Astrocyte (in vitro differentiated cells and primary cell): ENCODE measurements around the gene ST8SIA3. TPM values are rescaled to one million over a fixed set of nuclear protein-coding genes. Genes with fewer than 3 reads are reported as not detected.

Experiments
- DNase-seq: peaks from one replicate; pipeline ENCODE4 v3.0.0-alpha.2; 2010; ENCODE audit warnings: low read depth
- FAIRE-seq: peaks from 2 replicates; lab custom pipeline; 2011; peaks lifted over from hg19 to GRCh38; lab: Jason Lieb, UNC
- H2AFZ ChIP-seq: 2 replicates; pipeline ENCODE4 v1.6.0; 2012; ENCODE audit warnings: low read depth, low read length, inconsistent platforms
- H3K27ac ChIP-seq: 2 replicates; pipeline ENCODE4 v1.5.1; 2011; ENCODE audit warnings: low read depth, low read length, inconsistent platforms
- H3K27me3 ChIP-seq: 2 replicates; pipeline ENCODE4 v1.6.0; 2011; ENCODE audit warnings: low read length, inconsistent platforms; ENCODE audit not compliant: insufficient read depth
- H3K36me3 ChIP-seq: 2 replicates; pipeline ENCODE4 v1.5.1; 2011; ENCODE audit warnings: low read length, inconsistent platforms; ENCODE audit not compliant: insufficient read depth
- H3K4me1 ChIP-seq: 2 replicates; pipeline ENCODE4 v1.5.1; 2011; ENCODE audit warnings: low read length, inconsistent platforms; ENCODE audit not compliant: insufficient read depth
- H3K4me2 ChIP-seq: 2 replicates; pipeline ENCODE4 v1.6.0; 2012; ENCODE audit warnings: low read length, inconsistent platforms
- H3K4me3 ChIP-seq: 2 replicates; pipeline ENCODE4 v1.5.1; 2011; ENCODE audit warnings: low read depth, mild to moderate bottlenecking, low read length, inconsistent platforms; ENCODE audit not compliant: insufficient read depth
- H3K79me2 ChIP-seq: 2 replicates; pipeline ENCODE4 v1.6.0; 2012; ENCODE audit warnings: mild to moderate bottlenecking, low read length, inconsistent platforms; ENCODE audit not compliant: insufficient read depth
- H3K9ac ChIP-seq: 2 replicates; pipeline ENCODE4 v1.6.0; 2012; ENCODE audit warnings: mild to moderate bottlenecking, low read length, inconsistent platforms
- H3K9me3 ChIP-seq: 2 replicates; pipeline ENCODE4 v1.5.1; 2012; ENCODE audit warnings: low read depth, mild to moderate bottlenecking, low read length, inconsistent platforms; ENCODE audit not compliant: insufficient read depth
- H4K20me1 ChIP-seq: 2 replicates; pipeline ENCODE4 v1.6.0; 2012; ENCODE audit warnings: low read length, inconsistent platforms; ENCODE audit not compliant: insufficient read depth
- H3K27ac Mint-ChIP-seq: one replicate; pipeline ENCODE4 v1.8.0; 2021; ENCODE audit warnings: mild to moderate bottlenecking, mixed read lengths; ENCODE audit not compliant: unreplicated experiment
- H3K27me3 Mint-ChIP-seq: one replicate; pipeline ENCODE4 v1.8.0; 2021; ENCODE audit warnings: low read depth, mixed read lengths; ENCODE audit not compliant: unreplicated experiment
- H3K36me3 Mint-ChIP-seq: one replicate; pipeline ENCODE4 v1.8.0; 2021; ENCODE audit warnings: low read depth, mixed read lengths; ENCODE audit not compliant: unreplicated experiment
- H3K4me1 Mint-ChIP-seq: one replicate; pipeline ENCODE4 v1.8.0; 2021; ENCODE audit warnings: low read depth, mixed read lengths; ENCODE audit not compliant: unreplicated experiment
- H3K4me3 Mint-ChIP-seq: one replicate; pipeline ENCODE4 v1.8.0; 2021; ENCODE audit warnings: mild to moderate bottlenecking, moderate library complexity, mixed read lengths; ENCODE audit not compliant: unreplicated experiment
- H3K9me3 Mint-ChIP-seq: one replicate; pipeline ENCODE4 v1.8.0; 2021; ENCODE audit warnings: mild to moderate bottlenecking, mixed read lengths; ENCODE audit not compliant: unreplicated experiment
- CTCF ChIP-seq: IDR thresholded peaks from 2 replicates; pipeline ENCODE4 v1.5.1; 2011; ENCODE audit warnings: low read depth, mild to moderate bottlenecking, inconsistent platforms, low read length, moderate library complexity; ENCODE audit not compliant: insufficient read depth
- EZH2 ChIP-seq: IDR thresholded peaks from 2 replicates; pipeline ENCODE4 v1.6.1; 2012; ENCODE audit warnings: mild to moderate bottlenecking, low read length, inconsistent platforms; ENCODE audit not compliant: insufficient read depth
- total RNA-seq: library from RNA; stranded (reverse); gene quantifications from 2 replicates; pipeline ENCODE4 v1.2.1, GENCODE V29; 2021

Gene ST8SIA3
- total RNA-seq, 1 donor from 2014 or later, result 0.30 TPM

- no peak overlapping the region for H2AFZ ChIP-seq
- no peak overlapping the region for H3K4me3 Mint-ChIP-seq
- no peaks in the 10 kb centered on the region for H3K27me3 ChIP-seq
- FAIRE-seq, result no peak
- H3K4me1 Mint-ChIP-seq, result no peaks in the 10 kb centered on the region
- H4K20me1 ChIP-seq, result no peaks in the 10 kb centered on the region
- no peaks in the 10 kb centered on the region for H3K4me1 ChIP-seq
- no peak overlapping the region for H3K27ac ChIP-seq
- no peaks in the 10 kb centered on the region for H3K79me2 ChIP-seq
- peaks cover 3% of the 10 kb centered on the region for H3K9me3 ChIP-seq
- H3K9ac ChIP-seq, result no peak overlapping the region
- H3K27ac Mint-ChIP-seq, result no peak overlapping the region
- no peak for DNase-seq
- TF ChIP-seq EZH2, result no peak
- no peak for TF ChIP-seq CTCF
- H3K36me3 Mint-ChIP-seq, result no peaks in the 10 kb centered on the region
- no peaks in the 10 kb centered on the region for H3K27me3 Mint-ChIP-seq
- peaks cover 6% of the 10 kb centered on the region for H3K9me3 Mint-ChIP-seq
- H3K4me2 ChIP-seq, result no peak overlapping the region
- no peak overlapping the region for H3K4me3 ChIP-seq
- H3K36me3 ChIP-seq, result no peaks in the 10 kb centered on the region
These were observed 39.8 kb upstream of the ST8SIA3 start for GRCh38 chr18:57312346-57313144.

GRCh38 chr18:57320603-57321002 is 31.8 kb upstream of the ST8SIA3 start:
- DNase-seq (no peak), FAIRE-seq (no peak)
- peaks cover 5% of the 10 kb centered on the region for H3K9me3 ChIP-seq
- peaks cover 8% of the 10 kb centered on the region for H3K9me3 Mint-ChIP-seq
- no peak overlapping the region for H3K27ac ChIP-seq
- no peak overlapping the region for H3K9ac ChIP-seq
- H2AFZ ChIP-seq, result no peak overlapping the region
- H3K79me2 ChIP-seq, result no peaks in the 10 kb centered on the region
- H3K4me3 ChIP-seq, result no peak overlapping the region
- H3K4me2 ChIP-seq, result no peak overlapping the region
- peaks cover 2% of the 10 kb centered on the region for H3K27me3 Mint-ChIP-seq
- TF ChIP-seq EZH2, result no peak
- no peak for TF ChIP-seq CTCF
- no peak overlapping the region for H3K27ac Mint-ChIP-seq
- H3K4me1 Mint-ChIP-seq, result no peaks in the 10 kb centered on the region
- no peaks in the 10 kb centered on the region for H3K27me3 ChIP-seq
- no peaks in the 10 kb centered on the region for H3K36me3 Mint-ChIP-seq
- H4K20me1 ChIP-seq, result no peaks in the 10 kb centered on the region
- H3K4me3 Mint-ChIP-seq, result no peak overlapping the region
- H3K4me1 ChIP-seq, result no peaks in the 10 kb centered on the region
- H3K36me3 ChIP-seq, result no peaks in the 10 kb centered on the region
